Naive thymus-derived CD4-positive, alpha-beta T cell (primary cell): Measurements from ENCODE around the gene PPDPF. TPM values are rescaled to one million over a fixed set of nuclear protein-coding genes. Genes with fewer than 3 reads are reported as not detected.
A peak's percentile ranks its signal among the peaks of the same experiment; 100 is the strongest.

ENCODE experiments used
- ATAC-seq: fragments of 150-1000 bp; cut with Tn5 transposase; 2 replicates; pipeline ENCODE4 v1.10.0; 2021; ENCODE audit warnings: mild to moderate bottlenecking, moderate library complexity
- CTCF ChIA-PET: fragments of 350-600 bp; sonication (Branson Sonifier 250); formaldehyde crosslinking; loops from one replicate; lab custom pipeline; 2021; ENCODE audit warnings: antibody characterized with exemption; lab: Charles Lee
- POLR2A ChIA-PET: fragments of 350-600 bp; sonication (Branson Sonifier 250); formaldehyde crosslinking; loops from one replicate; lab custom pipeline; 2021; ENCODE audit warnings: antibody characterized with exemption, inconsistent platforms; lab: Charles Lee
- DNase-seq, 9 donors: peaks; one replicate each; pipeline versions ENCODE4 v3.0.0 to v3.0.0-alpha.2; 2020 to 2022; ENCODE audit warnings: mixed read lengths in 1 of 9
- H3K27ac ChIP-seq: one replicate; pipeline ENCODE4 v1.7.0; 2013; ENCODE audit warnings: mild to moderate bottlenecking, low read depth, low read length, moderate library complexity
- H3K27me3 ChIP-seq, 2 donors: one replicate each; pipeline ENCODE4 v1.7.0; 2013; ENCODE audit warnings: low read length in 2 of 2, mild to moderate bottlenecking in 2 of 2, moderate library complexity in 2 of 2; ENCODE audit not compliant: control insufficient read depth in 2 of 2, insufficient read depth in 2 of 2
- H3K36me3 ChIP-seq, 3 experiments: 1 replicate in 2 of 3; 2 replicates in 1 of 3; pipeline ENCODE4 v1.7.0; 2013; ENCODE audit warnings: low read length in 3 of 3, mild to moderate bottlenecking in 3 of 3, moderate library complexity in 1 of 3; ENCODE audit not compliant: insufficient read depth in 3 of 3, control insufficient read depth in 2 of 3
- H3K4me1 ChIP-seq, 2 donors: one replicate each; pipeline ENCODE4 v1.7.0; 2013; ENCODE audit warnings: low read length in 2 of 2, mild to moderate bottlenecking in 2 of 2, moderate library complexity in 1 of 2; ENCODE audit not compliant: control insufficient read depth in 2 of 2, insufficient read depth in 2 of 2
- H3K4me3 ChIP-seq: 2 replicates; pipeline ENCODE4 v1.7.0; 2013; ENCODE audit warnings: mild to moderate bottlenecking, low read length
- H3K9me3 ChIP-seq, 3 experiments: 1 replicate in 2 of 3; 2 replicates in 1 of 3; pipeline ENCODE4 v1.7.0; 2013; ENCODE audit warnings: low read length in 3 of 3; ENCODE audit not compliant: control insufficient read depth in 2 of 3
- H3K27ac Mint-ChIP-seq, 9 donors: one replicate each; pipeline ENCODE4 v1.8.0; 2020 to 2022; ENCODE audit warnings: mixed read lengths in 9 of 9, mild to moderate bottlenecking in 8 of 9, moderate library complexity in 5 of 9, inconsistent platforms in 2 of 9
- H3K27me3 Mint-ChIP-seq, 5 donors: one replicate each; pipeline ENCODE4 v1.8.0; 2021 to 2022; ENCODE audit warnings: mixed read lengths in 5 of 5, mild to moderate bottlenecking in 1 of 5
- H3K36me3 Mint-ChIP-seq, 5 donors: one replicate each; pipeline ENCODE4 v1.8.0; 2020 to 2022; ENCODE audit warnings: mixed read lengths in 5 of 5, mild to moderate bottlenecking in 3 of 5, inconsistent platforms in 1 of 5
- H3K4me1 Mint-ChIP-seq, 7 donors: one replicate each; pipeline ENCODE4 v1.8.0; 2020 to 2022; ENCODE audit warnings: mixed read lengths in 7 of 7, mild to moderate bottlenecking in 3 of 7, inconsistent platforms in 1 of 7
- H3K4me3 Mint-ChIP-seq, 10 donors: one replicate each; pipeline ENCODE4 v1.8.0; 2020 to 2022; ENCODE audit warnings: mild to moderate bottlenecking in 10 of 10, mixed read lengths in 10 of 10, moderate library complexity in 6 of 10, inconsistent platforms in 2 of 10
- H3K9me3 Mint-ChIP-seq, 11 donors: one replicate each; pipeline ENCODE4 v1.8.0; 2020 to 2022; ENCODE audit warnings: mixed read lengths in 11 of 11, mild to moderate bottlenecking in 4 of 11, inconsistent platforms in 1 of 11, moderate library complexity in 1 of 11
- intact Hi-C, 2 donors: fragments of 100-400 bp; cut with micrococcal nuclease; formaldehyde crosslinking; loops; one replicate each; pipeline ENCODE4 v1.15.1; 2023
- polyA plus RNA-seq, 2 donors: library from polyadenylated mRNA; unstranded; fragments of 300-500 nt; fragmentation: Illumina TruSeq; gene quantifications; one replicate each; pipeline ENCODE4 v1.2.3, GENCODE V29; 2021
- total RNA-seq, 6 experiments: library from RNA in 5 of 6; stranded (reverse) in 5 of 6; gene quantifications; 1 replicate in 5 of 6; 2 replicates in 1 of 6; pipeline ENCODE4 v1.2.3 and lab custom pipeline; 2021 to 2026

PPDPF gene
- total and polyA plus RNA-seq, 7 experiments from 2014 or later: 67.7 to 225 (median 173) TPM

- H3K4me1 Mint-ChIP-seq: peaks cover 0 to 8% (median 0%) of the 10 kb centered on the region in 7 donors
- no peak overlapping the region for H3K4me3 Mint-ChIP-seq
- CTCF ChIA-PET: interaction anchor here (0.8 kb wide), 1 partner anchor 10 kb away, joined by 6 read pairs; no protein-coding TSS in a partner anchor
- POLR2A ChIA-PET: no interaction called here
- Histone ChIP-seq H3K4me3 (no peak overlapping the region), H3K27me3 (no peaks in the 10 kb centered on the region), H3K36me3 (no peaks in the 10 kb centered on the region), H3K27ac (no peak overlapping the region), H3K9me3 (peaks cover 0 to 19% (median 0%) of the 10 kb centered on the region in 3 experiments), H3K4me1 (no peaks in the 10 kb centered on the region)
- ATAC-seq (no peak), DNase-seq (no peak)
- peaks cover 0 to 9% (median 5%) of the 10 kb centered on the region in 5 donors for H3K36me3 Mint-ChIP-seq
- H3K27me3 Mint-ChIP-seq: peaks cover 17 to 26% (median 21%) of the 10 kb centered on the region in 5 donors
- H3K9me3 Mint-ChIP-seq: peaks cover 0 to 30% (median 8%) of the 10 kb centered on the region in 11 donors
- intact Hi-C loops: no loop called here
- no peak overlapping the region for H3K27ac Mint-ChIP-seq
Observed at GRCh38 chr20:63503524-63503923, 17.0 kb upstream of the PPDPF start.

- DNase-seq: no peak
- no peak overlapping the region for H3K27ac ChIP-seq
- H3K9me3 ChIP-seq: peaks cover 0 to 19% (median 0%) of the 10 kb centered on the region in 3 experiments
- Mint-ChIP-seq H3K36me3 (peaks cover 0 to 9% (median 5%) of the 10 kb centered on the region in 5 donors), H3K4me3 (no peak overlapping the region), H3K27me3 (peaks cover 23 to 32% (median 29%) of the 10 kb centered on the region in 5 donors), H3K9me3 (peaks cover 0 to 30% (median 8%) of the 10 kb centered on the region in 11 donors), H3K4me1 (peaks cover 0 to 10% (median 0%) of the 10 kb centered on the region in 7 donors), H3K27ac (no peak overlapping the region)
- no peak overlapping the region for H3K4me3 ChIP-seq
- H3K4me1 ChIP-seq: no peaks in the 10 kb centered on the region
- H3K36me3 ChIP-seq: no peaks in the 10 kb centered on the region
- CTCF ChIA-PET: no interaction called here
- H3K27me3 ChIP-seq: no peaks in the 10 kb centered on the region
- intact Hi-C loops: no loop called here
- ATAC-seq: no peak
- POLR2A ChIA-PET: interaction anchor here (1.7 kb wide), 1 partner anchor 17 kb away, joined by 4 read pairs; the partner anchor contains the start of gene PPDPF
Observed at GRCh38 chr20:63504642-63505041, 15.9 kb upstream of the PPDPF start.

DNA sequence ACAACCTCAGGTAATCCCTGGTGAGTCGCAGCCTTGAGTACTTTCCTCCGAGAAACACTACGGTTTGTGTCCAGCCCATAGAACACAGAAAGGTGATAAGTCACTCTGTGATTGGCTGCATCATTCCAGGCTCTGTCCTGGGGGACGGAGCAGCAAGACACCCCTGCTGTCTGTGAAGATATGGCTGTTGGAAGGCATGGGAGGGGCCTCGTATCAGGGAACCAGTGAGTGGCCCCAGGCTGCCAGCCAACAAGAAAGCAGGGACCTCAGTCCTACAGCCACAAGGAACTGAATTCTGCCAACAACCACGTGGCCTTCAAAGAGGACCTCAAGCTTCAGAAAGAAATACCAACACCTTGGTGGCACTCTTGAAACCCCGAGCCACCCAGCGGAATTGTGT lies 15.3 kb upstream of the PPDPF start:
- POLR2A ChIA-PET: interaction anchor here (1.7 kb wide), 1 partner anchor 16 kb away, joined by 4 read pairs; the partner anchor contains the start of gene PPDPF
- intact Hi-C loops: no loop called here
- peaks cover 0 to 9% (median 5%) of the 10 kb centered on the region in 5 donors for H3K36me3 Mint-ChIP-seq

DNA sequence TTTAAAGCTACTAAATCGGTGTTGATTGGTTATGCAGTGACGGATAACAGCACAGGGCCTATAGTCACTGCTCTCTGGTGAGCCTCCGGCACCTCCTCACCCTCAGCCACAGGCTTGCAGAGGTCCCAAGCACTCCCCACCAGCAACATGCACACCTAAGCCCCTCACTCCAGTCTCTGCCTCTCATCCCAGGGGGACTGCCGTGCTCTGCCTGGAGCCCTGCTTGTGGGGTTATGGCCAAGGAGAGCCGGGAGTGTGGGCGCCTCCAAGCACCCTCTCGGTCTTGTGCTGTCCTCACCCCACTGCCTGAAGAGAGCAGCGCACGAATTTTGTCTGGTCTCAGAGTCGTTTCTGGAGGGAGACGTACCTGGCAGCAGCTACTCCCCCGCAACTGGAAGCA lies 14.8 kb upstream of the PPDPF start:
- ChIA-PET CTCF (no interaction called here), POLR2A (interaction anchor here (1.7 kb wide), 1 partner anchor 15 kb away, joined by 4 read pairs; the partner anchor contains the start of gene PPDPF)
- H3K36me3 Mint-ChIP-seq: peaks cover 0 to 9% (median 5%) of the 10 kb centered on the region in 5 donors
- peaks cover 0 to 10% (median 0%) of the 10 kb centered on the region in 7 donors for H3K4me1 Mint-ChIP-seq
- H3K4me3 Mint-ChIP-seq: no peak overlapping the region
- peaks cover 0 to 19% (median 0%) of the 10 kb centered on the region in 3 experiments for H3K9me3 ChIP-seq
- intact Hi-C loops: no loop called here
- no peaks in the 10 kb centered on the region for H3K36me3 ChIP-seq
- no peaks in the 10 kb centered on the region for H3K27me3 ChIP-seq
- no peak overlapping the region for H3K27ac ChIP-seq
- H3K4me1 ChIP-seq: no peaks in the 10 kb centered on the region
- peaks cover 30 to 35% (median 33%) of the 10 kb centered on the region in 5 donors for H3K27me3 Mint-ChIP-seq
- H3K9me3 Mint-ChIP-seq: peaks cover 0 to 30% (median 8%) of the 10 kb centered on the region in 11 donors
- H3K27ac Mint-ChIP-seq: no peak overlapping the region
- no peak overlapping the region for H3K4me3 ChIP-seq
- DNase-seq (no peak), ATAC-seq (no peak)

More for the DNA sequence above, 15.3 kb upstream of the PPDPF start:
- H3K4me1 ChIP-seq: no peaks in the 10 kb centered on the region
- Mint-ChIP-seq H3K4me3 (no peak overlapping the region), H3K27me3 (peaks cover 29 to 35% (median 31%) of the 10 kb centered on the region in 5 donors), H3K27ac (no peak overlapping the region), H3K4me1 (peaks cover 0 to 10% (median 0%) of the 10 kb centered on the region in 7 donors), H3K9me3 (peaks cover 0 to 30% (median 8%) of the 10 kb centered on the region in 11 donors)
- no peaks in the 10 kb centered on the region for H3K36me3 ChIP-seq
- H3K27me3 ChIP-seq: no peaks in the 10 kb centered on the region
- ATAC-seq (no peak), DNase-seq (no peak)
- no peak overlapping the region for H3K27ac ChIP-seq
- peaks cover 0 to 19% (median 0%) of the 10 kb centered on the region in 3 experiments for H3K9me3 ChIP-seq
- CTCF ChIA-PET: no interaction called here
- H3K4me3 ChIP-seq: no peak overlapping the region

GRCh38 chr20:63507083-63507743 lies 13.4 kb upstream of the PPDPF start:
- Mint-ChIP-seq H3K36me3 (peaks cover 0 to 9% (median 5%) of the 10 kb centered on the region in 5 donors), H3K9me3 (peaks cover 0 to 30% (median 8%) of the 10 kb centered on the region in 11 donors), H3K4me1 (peaks cover 0 to 10% (median 0%) of the 10 kb centered on the region in 7 donors), H3K4me3 (no peak overlapping the region), H3K27me3 (peaks cover 30 to 44% (median 34%) of the 10 kb centered on the region in 5 donors), H3K27ac (no peak overlapping the region)
- intact Hi-C loops: no loop called here
- peaks cover 0 to 19% (median 0%) of the 10 kb centered on the region in 3 experiments for H3K9me3 ChIP-seq
- H3K27me3 ChIP-seq: no peaks in the 10 kb centered on the region
- ChIA-PET CTCF (interaction anchor here (0.6 kb wide), 1 partner anchor 38 kb away, joined by 3 read pairs; no protein-coding TSS in a partner anchor), POLR2A (no interaction called here)
- no peak overlapping the region for H3K4me3 ChIP-seq
- DNase-seq (no peak), ATAC-seq (no peak)
- H3K27ac ChIP-seq: no peak overlapping the region
- H3K36me3 ChIP-seq: no peaks in the 10 kb centered on the region
- H3K4me1 ChIP-seq: no peaks in the 10 kb centered on the region

DNA sequence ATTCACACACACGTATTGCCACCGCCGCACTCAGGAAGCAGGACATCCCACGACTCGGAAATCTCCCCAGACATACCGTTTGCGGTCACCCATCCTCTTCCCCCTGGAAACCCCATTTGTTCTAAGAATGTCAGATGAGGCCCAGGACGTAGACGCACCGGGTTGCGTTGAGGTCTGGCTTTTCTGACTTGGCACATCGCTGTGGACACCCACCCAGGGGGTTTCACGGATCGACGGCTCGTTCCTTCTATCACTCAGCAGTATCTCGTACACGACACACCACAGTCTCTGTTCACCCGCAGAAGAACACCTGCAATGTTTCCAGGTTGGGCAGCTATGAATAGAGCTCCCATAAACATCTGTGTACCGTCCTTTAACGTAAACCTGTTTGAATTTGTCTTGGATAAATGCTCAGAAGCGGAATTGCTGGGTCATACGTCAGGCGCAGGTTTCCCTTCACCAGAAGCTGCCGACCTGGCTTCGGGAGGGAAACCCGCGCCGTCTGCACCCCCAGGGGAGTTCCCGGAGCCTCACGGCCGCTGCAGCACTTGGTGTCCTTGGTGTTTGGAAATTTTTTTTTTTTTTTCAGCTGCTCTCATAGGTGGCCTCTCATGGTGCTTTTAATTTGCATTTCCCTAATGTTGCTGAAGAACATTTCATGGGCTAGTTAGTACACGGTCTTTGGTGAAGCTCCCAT lies 12.3 kb upstream of the PPDPF start:
- intact Hi-C loops: no loop called here
- no peaks in the 10 kb centered on the region for H3K36me3 ChIP-seq
- no peaks in the 10 kb centered on the region for H3K4me1 ChIP-seq
- ATAC-seq (no peak), DNase-seq (no peak)
- peak overlapping the region in 1 of 9 donors; percentile 29 for H3K27ac Mint-ChIP-seq
- H3K27ac ChIP-seq: no peak overlapping the region
- peaks cover 0 to 19% (median 0%) of the 10 kb centered on the region in 3 experiments for H3K9me3 ChIP-seq
- peaks cover 0 to 10% (median 0%) of the 10 kb centered on the region in 7 donors for H3K4me1 Mint-ChIP-seq
- no peak overlapping the region for H3K4me3 ChIP-seq
- peaks cover 0 to 9% (median 5%) of the 10 kb centered on the region in 5 donors for H3K36me3 Mint-ChIP-seq
- CTCF ChIA-PET: interaction anchor here (0.6 kb wide), 1 partner anchor 37 kb away, joined by 3 read pairs; no protein-coding TSS in a partner anchor
- no peaks in the 10 kb centered on the region for H3K27me3 ChIP-seq
- peak overlapping the region in 1 of 10 donors; percentile 44 for H3K4me3 Mint-ChIP-seq
- H3K9me3 Mint-ChIP-seq: peaks cover 0 to 36% (median 10%) of the 10 kb centered on the region in 11 donors
- H3K27me3 Mint-ChIP-seq: peaks cover 31 to 51% (median 36%) of the 10 kb centered on the region in 5 donors
- POLR2A ChIA-PET: no interaction called here
